ENCODE measurements around the gene ST14. TPM values are rescaled to one million over a fixed set of nuclear protein-coding genes. Genes with fewer than 3 reads are reported as not detected.

ST14 gene
- total RNA-seq, 4 donors from 2014 or later, result 1.2 to 3.4 (median 2.6) TPM

DNA sequence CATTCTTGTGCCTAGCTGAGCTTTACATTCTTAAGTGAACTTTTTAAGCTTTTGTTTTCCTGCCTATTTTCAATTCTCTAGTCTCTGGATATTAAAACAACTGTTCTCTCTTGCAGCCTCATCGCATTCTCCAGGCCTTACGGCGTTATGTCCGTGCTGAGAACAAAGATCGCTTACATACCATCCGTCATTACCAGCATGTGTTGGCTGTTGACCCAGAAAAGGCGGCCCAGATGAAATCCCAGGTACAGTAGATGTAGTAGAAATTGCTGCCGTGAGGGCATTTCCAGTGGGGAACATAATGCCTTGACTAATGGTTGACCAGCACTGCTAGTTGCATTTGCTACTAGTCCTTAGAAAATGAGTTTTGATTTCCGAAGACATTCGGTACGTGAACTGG is 29.7 kb upstream of the ST14 start:
- no peak for DNase-seq (ENCODE audit: extremely low spot score)
- WGBS, result 56% methylated on average over 11 of the region's 11 CpGs
- peaks cover under 1 to 31% (median 21%) of the 10 kb centered on the region in 4 donors for H3K4me1 ChIP-seq
- no peaks in the 10 kb centered on the region for H3K27me3 ChIP-seq
- peak overlapping the region; percentile 36 to 73 (median 39) for H3K27ac ChIP-seq (replicated peaks in 1 of 4)
- H3K36me3 ChIP-seq, result peaks cover 34 to 91% (median 71%) of the 10 kb centered on the region in 4 donors
- TF ChIP-seq EP300 (IDR thresholded peaks at IDR 0.05) (no peak), POLR2AphosphoS5 (IDR thresholded peaks at IDR 0.05) (peak; percentile 12 to 16), POLR2A (IDR thresholded peaks at IDR 0.05; ENCODE audit: low read depth) (no peak)
- TF ChIP-seq, protein P1, sequence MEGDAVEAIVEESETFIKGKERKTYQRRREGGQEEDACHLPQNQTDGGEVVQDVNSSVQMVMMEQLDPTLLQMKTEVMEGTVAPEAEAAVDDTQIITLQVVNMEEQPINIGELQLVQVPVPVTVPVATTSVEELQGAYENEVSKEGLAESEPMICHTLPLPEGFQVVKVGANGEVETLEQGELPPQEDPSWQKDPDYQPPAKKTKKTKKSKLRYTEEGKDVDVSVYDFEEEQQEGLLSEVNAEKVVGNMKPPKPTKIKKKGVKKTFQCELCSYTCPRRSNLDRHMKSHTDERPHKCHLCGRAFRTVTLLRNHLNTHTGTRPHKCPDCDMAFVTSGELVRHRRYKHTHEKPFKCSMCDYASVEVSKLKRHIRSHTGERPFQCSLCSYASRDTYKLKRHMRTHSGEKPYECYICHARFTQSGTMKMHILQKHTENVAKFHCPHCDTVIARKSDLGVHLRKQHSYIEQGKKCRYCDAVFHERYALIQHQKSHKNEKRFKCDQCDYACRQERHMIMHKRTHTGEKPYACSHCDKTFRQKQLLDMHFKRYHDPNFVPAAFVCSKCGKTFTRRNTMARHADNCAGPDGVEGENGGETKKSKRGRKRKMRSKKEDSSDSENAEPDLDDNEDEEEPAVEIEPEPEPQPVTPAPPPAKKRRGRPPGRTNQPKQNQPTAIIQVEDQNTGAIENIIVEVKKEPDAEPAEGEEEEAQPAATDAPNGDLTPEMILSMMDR (IDR thresholded peaks at IDR 0.05), result no peak
- no peak overlapping the region for H3K4me3 ChIP-seq
- intact Hi-C loops (cut with DNase I), result loop anchor here (5.0 kb wide), 1 partner anchor 138 kb away; no protein-coding TSS in a partner anchor
- no peaks in the 10 kb centered on the region for H3K9me3 ChIP-seq

DNA sequence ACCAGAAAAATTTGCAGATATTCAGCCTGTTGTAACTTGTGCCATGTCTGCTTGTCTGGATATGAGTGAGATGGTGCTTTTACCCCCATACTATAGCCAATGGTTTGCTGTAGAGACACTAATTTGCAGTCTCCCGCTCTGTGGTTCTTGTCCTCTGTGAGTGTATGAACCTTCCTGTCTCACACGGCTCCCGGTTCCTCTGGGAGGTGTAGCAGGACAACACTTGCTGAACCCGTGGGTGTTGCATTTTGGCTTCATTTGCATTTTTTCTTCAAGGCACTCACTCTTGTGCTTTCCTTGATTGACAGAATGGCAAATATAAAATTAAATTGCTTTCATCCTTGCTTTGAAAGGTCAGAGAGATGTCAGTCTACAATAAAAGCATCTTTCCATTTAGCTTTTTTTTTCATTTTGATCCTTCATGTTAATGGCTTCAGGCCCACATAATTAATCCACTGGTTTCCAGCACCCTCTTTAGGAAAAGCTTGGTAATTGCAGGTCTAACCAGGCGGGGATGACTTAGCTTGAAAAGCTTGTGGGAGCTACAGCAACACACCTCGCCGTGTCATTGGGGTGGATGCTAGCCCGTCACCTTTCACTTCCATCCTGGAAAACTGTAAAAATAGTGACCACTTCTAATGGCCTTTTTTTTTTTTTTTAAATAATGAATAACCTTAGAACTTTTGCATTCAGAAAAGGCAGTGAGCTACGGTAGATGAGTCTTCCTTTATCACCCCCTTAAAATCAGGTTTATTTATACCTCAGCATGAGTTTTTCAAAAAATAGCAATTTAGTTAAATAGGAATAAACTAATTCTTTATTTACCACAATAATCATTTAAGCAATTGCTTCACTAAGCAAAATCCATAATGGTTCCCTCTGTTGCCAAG is 27.4 kb upstream of the ST14 start:
- no peak overlapping the region for H3K4me3 ChIP-seq
- H3K27ac ChIP-seq (replicated peaks in 1 of 4), result no peak overlapping the region
- intact Hi-C loops (cut with DNase I), result loop anchor here (1.0 to 5.0 kb wide), 2 partner anchors 140 to 209 kb away; no protein-coding TSS in a partner anchor
- H3K36me3 ChIP-seq, result peaks cover 50 to 98% (median 84%) of the 10 kb centered on the region in 4 donors
- TF ChIP-seq EP300 (IDR thresholded peaks at IDR 0.05), result no peak
- TF ChIP-seq, protein P1 (IDR thresholded peaks at IDR 0.05), result peak; percentile 78 to 87 (median 84)
- TF ChIP-seq POLR2A (IDR thresholded peaks at IDR 0.05; ENCODE audit: low read depth), result no peak
- no peaks in the 10 kb centered on the region for H3K9me3 ChIP-seq
- DNase-seq (ENCODE audit: extremely low spot score), result no peak
- no peaks in the 10 kb centered on the region for H3K27me3 ChIP-seq
- 54% methylated on average over 9 of the region's 9 CpGs for WGBS
- peaks cover 0 to 17% (median 12%) of the 10 kb centered on the region in 4 donors for H3K4me1 ChIP-seq

DNA sequence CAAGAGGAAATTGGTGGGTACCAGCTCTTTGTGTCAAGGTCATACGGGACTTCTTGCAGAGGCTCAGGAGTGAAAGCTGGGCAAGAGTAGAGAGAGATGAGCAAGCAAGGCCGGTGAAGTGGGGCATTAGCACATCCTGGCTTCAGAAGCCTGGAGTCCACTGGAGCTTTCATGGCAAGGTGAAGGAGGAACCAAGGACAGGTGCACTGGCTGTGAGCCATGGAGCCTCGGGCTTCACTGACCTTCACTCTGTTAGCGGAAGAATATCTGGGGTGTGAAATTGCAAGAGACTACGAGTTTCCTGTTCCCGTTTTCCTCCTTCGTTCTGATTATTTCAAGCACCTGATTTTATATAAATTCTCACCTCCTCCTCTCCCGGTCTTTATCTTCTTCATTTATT is 25.9 kb upstream of the ST14 start:
- intact Hi-C loops (cut with DNase I), result loop anchor here (5.0 kb wide), 1 partner anchor 141 kb away; no protein-coding TSS in a partner anchor
- Histone ChIP-seq H3K4me3 (no peak overlapping the region), H3K4me1 (peaks cover 0 to 14% (median 12%) of the 10 kb centered on the region in 4 donors), H3K36me3 (peaks cover 49 to 94% (median 76%) of the 10 kb centered on the region in 4 donors), H3K27ac (replicated peaks in 1 of 4) (no peak overlapping the region), H3K9me3 (no peaks in the 10 kb centered on the region), H3K27me3 (no peaks in the 10 kb centered on the region)
- DNase-seq (ENCODE audit: extremely low spot score), result no peak
- WGBS, result 88% methylated on average over 8 of the region's 8 CpGs
- TF ChIP-seq POLR2A (IDR thresholded peaks at IDR 0.05; ENCODE audit: low read depth) (no peak), EP300 (IDR thresholded peaks at IDR 0.05) (no peak), POLR2AphosphoS5 (IDR thresholded peaks at IDR 0.05) (no peak)
- TF ChIP-seq, protein P1 (IDR thresholded peaks at IDR 0.05), result no peak

DNA sequence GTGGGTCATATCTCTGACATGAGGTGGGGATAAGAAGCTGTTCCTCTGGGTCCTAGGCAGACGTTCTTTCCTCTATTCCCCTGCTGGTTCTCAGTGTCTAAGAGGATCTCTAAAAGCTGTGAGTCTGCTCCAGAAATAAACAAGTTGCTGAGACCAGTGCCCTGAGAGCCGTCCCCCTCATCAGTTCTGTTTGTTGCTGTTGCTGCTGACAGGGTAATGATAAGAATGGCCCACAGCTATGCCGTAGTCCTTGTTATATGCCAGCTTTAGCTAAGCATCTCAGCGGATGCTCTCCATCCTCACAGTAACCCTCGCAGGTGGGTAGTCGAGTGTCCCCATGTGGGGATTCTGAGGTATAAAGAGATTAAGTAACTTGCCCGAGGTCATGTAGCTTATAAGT is 23.5 kb upstream of the ST14 start:
- no peak overlapping the region for H3K27ac ChIP-seq (replicated peaks in 1 of 4)
- intact Hi-C loops (cut with DNase I), result no loop called here
- H3K36me3 ChIP-seq, result peaks cover 42 to 94% (median 63%) of the 10 kb centered on the region in 4 donors

DNA sequence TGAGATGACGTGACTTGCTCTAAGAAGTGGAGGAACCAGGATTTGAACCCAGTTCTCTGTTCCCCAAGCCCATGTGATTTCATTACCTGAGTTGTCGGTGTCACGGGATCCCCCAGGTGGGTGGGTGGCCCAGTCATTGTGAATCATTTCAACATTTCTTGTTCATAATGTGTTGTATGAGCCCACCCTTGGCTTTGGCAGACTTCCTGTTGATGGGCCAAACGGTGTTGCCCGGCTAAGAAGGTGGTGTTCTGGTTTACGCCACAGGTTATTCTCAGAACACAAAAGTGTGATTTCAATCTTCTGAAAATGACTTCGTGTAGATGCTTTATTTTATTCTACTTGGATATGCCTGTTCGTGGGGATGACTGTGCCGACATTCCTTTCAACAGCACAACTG is 21.6 kb upstream of the ST14 start:
- intact Hi-C loops (cut with DNase I), result no loop called here
- TF ChIP-seq POLR2AphosphoS5 (IDR thresholded peaks at IDR 0.05) (no peak), POLR2A (IDR thresholded peaks at IDR 0.05; ENCODE audit: low read depth) (no peak), EP300 (IDR thresholded peaks at IDR 0.05) (no peak)
- TF ChIP-seq, protein P1 (IDR thresholded peaks at IDR 0.05), result no peak
- Histone ChIP-seq H3K4me1 (peaks cover 8 to 19% (median 13%) of the 10 kb centered on the region in 4 donors), H3K4me3 (no peak overlapping the region), H3K36me3 (peaks cover 46 to 96% (median 72%) of the 10 kb centered on the region in 4 donors), H3K9me3 (no peaks in the 10 kb centered on the region), H3K27me3 (no peaks in the 10 kb centered on the region), H3K27ac (replicated peaks in 1 of 4) (no peak overlapping the region)
- no peak for DNase-seq (ENCODE audit: extremely low spot score)
- 89% methylated on average over 9 of the region's 9 CpGs for WGBS

More for the DNA sequence above, 23.5 kb upstream of the ST14 start:
- DNase-seq (ENCODE audit: extremely low spot score), result no peak
- Histone ChIP-seq H3K4me3 (no peak overlapping the region), H3K4me1 (peaks cover 0 to 14% (median 6%) of the 10 kb centered on the region in 4 donors), H3K27me3 (no peaks in the 10 kb centered on the region), H3K9me3 (no peaks in the 10 kb centered on the region)
- WGBS, result 74% methylated on average over 7 of the region's 7 CpGs
- no peak for TF ChIP-seq POLR2A (IDR thresholded peaks at IDR 0.05; ENCODE audit: low read depth)
